Panc1 (cell line): ENCODE data around the gene BAIAP2L2. TPM values are rescaled to one million over a fixed set of nuclear protein-coding genes. Genes with fewer than 3 reads are reported as not detected.

Source experiments
- ATAC-seq: fragments of 200-7000 bp; cut with Tn5 transposase; 2 replicates; pipeline ENCODE4 v1.9.1; 2020; ENCODE audit warnings: mild to moderate bottlenecking, moderate library complexity
- BruUV-seq: library from RNA; stranded (reverse); fragments of 400-500 nt; replicated peaks from 2 replicates; lab custom pipeline; 2021; lab: Mats Ljungman, UMichigan
- CTCF ChIA-PET: fragments of 300-600 bp; sonication (Branson Sonifier 250); formaldehyde crosslinking; loops from one replicate; lab custom pipeline; 2022; ENCODE audit warnings: antibody characterized with exemption; lab: Charles Lee
- POLR2A ChIA-PET: fragments of 300-600 bp; sonication (Branson Sonifier 250); formaldehyde crosslinking; loops from one replicate; lab custom pipeline; 2022; ENCODE audit warnings: antibody characterized with exemption; lab: Charles Lee
- DNase-seq: peaks from one replicate; pipeline ENCODE4 v3.0.0-alpha.2; 2010; ENCODE audit warnings: low read depth, low spot score
- H3K27ac ChIP-seq: 2 replicates; pipeline ENCODE4 v1.5.1; 2011; ENCODE audit warnings: mild to moderate bottlenecking, low read length, inconsistent platforms
- H3K27me3 ChIP-seq: fragments of 200-500 bp; sonication (Bioruptor generic); 2 replicates; pipeline ENCODE4 v1.6.0; 2014; ENCODE audit warnings: low read length, inconsistent platforms; ENCODE audit not compliant: control insufficient read depth, insufficient read depth
- H3K36me3 ChIP-seq: fragments of 200-500 bp; sonication (Bioruptor generic); 2 replicates; pipeline ENCODE4 v1.5.1; 2014; ENCODE audit warnings: inconsistent platforms, mild to moderate bottlenecking, low read length, moderate library complexity; ENCODE audit not compliant: control insufficient read depth, insufficient read depth
- H3K4me1 ChIP-seq: 2 replicates; pipeline ENCODE4 v1.5.1; 2011; ENCODE audit warnings: inconsistent platforms, mild to moderate bottlenecking, low read length, moderate library complexity; ENCODE audit not compliant: control insufficient read depth, insufficient read depth
- H3K4me3 ChIP-seq, 2 experiments: 2 replicates each; pipeline ENCODE4 v1.5.1; 2011 to 2012; ENCODE audit warnings: low read depth in 2 of 2, low read length in 2 of 2, mild to moderate bottlenecking in 2 of 2, inconsistent platforms in 1 of 2, moderate library complexity in 1 of 2
- H3K9me3 ChIP-seq: fragments of 200-500 bp; sonication (Bioruptor generic); 2 replicates; pipeline ENCODE4 v1.5.1; 2014; ENCODE audit warnings: low read depth, mild to moderate bottlenecking, inconsistent platforms, low read length, moderate library complexity; ENCODE audit not compliant: control insufficient read depth, insufficient read depth
- CTCF ChIP-seq: fragments of 450-650 bp; IDR thresholded peaks from 2 replicates; pipeline ENCODE4 v1.5.1; 2017; ENCODE audit warnings: mild to moderate bottlenecking
- POLR2AphosphoS5 ChIP-seq: IDR thresholded peaks from 2 replicates; pipeline ENCODE4 v1.6.1; 2012; ENCODE audit warnings: mild to moderate bottlenecking, low read depth, low read length, moderate library complexity
- REST ChIP-seq, 2 experiments: IDR thresholded peaks; 2 replicates each; pipeline ENCODE4 v1.6.1; 2011 to 2012; ENCODE audit warnings: low read depth in 2 of 2, control low read depth in 1 of 2, low read length in 1 of 2, mild to moderate bottlenecking in 1 of 2, moderate library complexity in 1 of 2; ENCODE audit not compliant: insufficient read depth in 1 of 2
- SIN3A ChIP-seq: IDR thresholded peaks from 2 replicates; pipeline ENCODE4 v1.6.1; 2012; ENCODE audit warnings: low read depth, mild to moderate bottlenecking, low read length, moderate library complexity, borderline replicate concordance; ENCODE audit not compliant: insufficient read depth
- TCF7L2 ChIP-seq: IDR thresholded peaks from 2 replicates; pipeline ENCODE4 v1.6.1; 2011; ENCODE audit warnings: mild to moderate bottlenecking, low read depth, low read length, inconsistent platforms
- in situ Hi-C: cut with HindIII; loops from 2 replicates; pipeline ENCODE4 v1.10.0; 2016; ENCODE audit warnings: low sequenced_read_pairs, low pct_unique_long_range_greater_than_20kb
- intact Hi-C: fragments of 100-400 bp; cut with micrococcal nuclease; formaldehyde crosslinking; loops from one replicate; pipeline ENCODE4 v1.10.0; 2022; ENCODE audit not compliant: unreplicated experiment
- total RNA-seq: library from RNA; stranded (reverse); gene quantifications from one replicate; pipeline ENCODE4 v1.2.1, GENCODE V29; 2021; ENCODE audit not compliant: unreplicated experiment

BAIAP2L2 gene
- total RNA-seq, 1 experiment from 2014 or later = 0.18 TPM

GRCh38 chr22:38071421-38072321 is 38.8 kb downstream of the BAIAP2L2 start:
- TF ChIP-seq POLR2AphosphoS5 (no peak), TCF7L2 (no peak), CTCF (no peak; the same call in 1 of the 2 replicates), REST (IDR thresholded peaks at IDR 0.05; ENCODE audit: insufficient read depth in 1 of 2, low read depth in 2 of 2, low read length in 1 of 2) (no peak), SIN3A (no peak)
- POLR2A ChIA-PET = interaction anchor here (0.5 to 1.0 kb wide), 2 partner anchors 26 to 423 kb away, joined by 3 to 4 read pairs; no protein-coding TSS in a partner anchor
- in situ Hi-C loops = no loop called here
- DNase-seq = no peak
- no peak for ATAC-seq
- Histone ChIP-seq H3K9me3 (no peaks in the 10 kb centered on the region), H3K27me3 (no peaks in the 10 kb centered on the region), H3K4me1 (no peaks in the 10 kb centered on the region), H3K27ac (no peak overlapping the region), H3K4me3 (no peak overlapping the region), H3K36me3 (no peaks in the 10 kb centered on the region)
- BruUV-seq = no TSS peak
- intact Hi-C loops = no loop called here
- CTCF ChIA-PET = interaction anchor here (0.7 to 0.8 kb wide), 2 partner anchors 20 to 42 kb away, joined by 3 to 4 read pairs; no protein-coding TSS in a partner anchor

GRCh38 chr22:38070250-38070921 is 40.1 kb downstream of the BAIAP2L2 start:
- intact Hi-C loops (no loop called here), in situ Hi-C loops (no loop called here)
- H3K4me1 ChIP-seq = no peaks in the 10 kb centered on the region
- POLR2A ChIA-PET = no interaction called here
- DNase-seq (no peak), ATAC-seq (no peak)
- no TSS peak for BruUV-seq
- H3K36me3 ChIP-seq = no peaks in the 10 kb centered on the region
- TF ChIP-seq REST (IDR thresholded peaks at IDR 0.05; ENCODE audit: insufficient read depth in 1 of 2, low read depth in 2 of 2, low read length in 1 of 2) = no peak
- TF ChIP-seq SIN3A = no peak
- no peak for TF ChIP-seq CTCF
- no peak for TF ChIP-seq TCF7L2
- no peak for TF ChIP-seq POLR2AphosphoS5
- H3K4me3 ChIP-seq = no peak overlapping the region
- no peaks in the 10 kb centered on the region for H3K27me3 ChIP-seq
- CTCF ChIA-PET = interaction anchor here (0.6 kb wide), 1 partner anchor 20 kb away, joined by 9 read pairs; no protein-coding TSS in a partner anchor
- no peak overlapping the region for H3K27ac ChIP-seq
- H3K9me3 ChIP-seq = no peaks in the 10 kb centered on the region
